GM12878 (cell line): ENCODE results near the gene OR52M1. TPM values are rescaled to one million over a fixed set of nuclear protein-coding genes. Genes with fewer than 3 reads are reported as not detected.

Experiments used
- ATAC-seq: fragments of 200-7000 bp; cut with Tn5 transposase; 3 replicates; pipeline ENCODE4 v1.9.1; 2020; ENCODE audit warnings: mild to moderate bottlenecking, moderate library complexity
- BruUV-seq: library from RNA; stranded (reverse); fragments of 400-500 nt; replicated peaks from 2 replicates; lab custom pipeline; 2021; lab: Mats Ljungman, UMichigan
- CTCF ChIA-PET: fragments of 300-600 bp; sonication (Branson Sonifier 250); formaldehyde crosslinking; extraction: SDS; loops from one replicate; lab custom pipeline; 2021; ENCODE audit warnings: inconsistent platforms; lab: Yijun Ruan, JAX
- POLR2A ChIA-PET: fragments of 350-600 bp; formaldehyde crosslinking; extraction: SDS; loops from one replicate; lab custom pipeline; 2021; ENCODE audit warnings: inconsistent platforms; lab: Charles Lee
- RAD21 ChIA-PET: fragments of 300-600 bp; sonication (Branson Sonifier 250); formaldehyde crosslinking; loops from one replicate; lab custom pipeline; 2023; ENCODE audit warnings: antibody characterized with exemption; ENCODE audit not compliant: unreplicated experiment; lab: Charles Lee
- SMC1A ChIA-PET: fragments of 300-600 bp; sonication (Branson Sonifier 250); formaldehyde crosslinking; loops from one replicate; lab custom pipeline; 2023; ENCODE audit not compliant: unreplicated experiment, uncharacterized antibody; lab: Charles Lee
- DNase-seq: peaks from one replicate; pipeline ENCODE4 v3.0.0-alpha.2; 2011; ENCODE audit warnings: low read depth, low spot score
- FAIRE-seq: peaks from 3 replicates; lab custom pipeline; 2011; peaks lifted over from hg19 to GRCh38; lab: Jason Lieb, UNC
- H2AFZ ChIP-seq: 2 replicates; pipeline ENCODE4 v1.6.0; 2011; ENCODE audit warnings: low read depth, low read length, control low read depth; ENCODE audit not compliant: control insufficient read depth
- H3K27ac ChIP-seq: 2 replicates; pipeline ENCODE4 v1.5.1; 2011; ENCODE audit warnings: control low read depth; ENCODE audit not compliant: control insufficient read depth, insufficient read depth
- H3K27me3 ChIP-seq, 2 experiments: replicated peaks in 1 of 2; 2 replicates each; pipeline versions ENCODE4 v1.6.0 to v1.6.1; 2011; ENCODE audit warnings: low read length in 1 of 2; ENCODE audit not compliant: control insufficient read depth in 2 of 2, insufficient read depth in 2 of 2
- H3K36me3 ChIP-seq, 2 experiments: 2 replicates each; pipeline ENCODE4 v1.5.1; 2011; ENCODE audit warnings: low read length in 1 of 2; ENCODE audit not compliant: control insufficient read depth in 2 of 2, insufficient read depth in 2 of 2
- H3K4me1 ChIP-seq: 2 replicates; pipeline ENCODE4 v1.6.1; 2011; ENCODE audit warnings: mild to moderate bottlenecking, low read length, moderate library complexity, mixed read lengths; ENCODE audit not compliant: control insufficient read depth, insufficient read depth
- H3K4me2 ChIP-seq: 2 replicates; pipeline ENCODE4 v1.6.0; 2011; ENCODE audit warnings: control low read depth; ENCODE audit not compliant: control insufficient read depth, insufficient read depth
- H3K4me3 ChIP-seq: fragments of 200-600 bp; sonication (generic); 2 replicates; pipeline ENCODE4 v1.5.1; 2016
- H3K79me2 ChIP-seq: 2 replicates; pipeline ENCODE4 v1.6.0; 2011; ENCODE audit warnings: low read length; ENCODE audit not compliant: control insufficient read depth, insufficient read depth
- H3K9ac ChIP-seq: 2 replicates; pipeline ENCODE4 v1.8.0; 2011; ENCODE audit warnings: low read length, control low read depth, mixed read lengths; ENCODE audit not compliant: control insufficient read depth, insufficient read depth
- H3K9me3 ChIP-seq: replicated peaks from 3 replicates; pipeline ENCODE4 v1.5.1; 2011; ENCODE audit warnings: mild to moderate bottlenecking, low read length; ENCODE audit not compliant: control insufficient read depth, insufficient read depth
- H4K20me1 ChIP-seq: 2 replicates; pipeline ENCODE4 v1.6.0; 2011; ENCODE audit not compliant: control insufficient read depth, insufficient read depth
- BHLHE40 ChIP-seq, 2 experiments: fragments of 450-650 bp in 1 of 2; IDR thresholded peaks; 2 replicates each; pipeline ENCODE4 v1.6.1; 2011 to 2017; ENCODE audit warnings: low read depth in 2 of 2, borderline replicate concordance in 1 of 2, improper control_type of control experiment in 1 of 2, low read length in 1 of 2, mild to moderate bottlenecking in 1 of 2
- CBX3 ChIP-seq: fragments of 200-600 bp; sonication (generic); IDR thresholded peaks from 2 replicates; pipeline ENCODE4 v1.6.1; 2016; ENCODE audit warnings: low read depth, borderline replicate concordance
- CREM ChIP-seq: IDR thresholded peaks from 2 replicates; pipeline ENCODE4 v1.6.1; 2014; ENCODE audit warnings: antibody characterized with exemption, low read depth
- EP300 ChIP-seq, 2 experiments: fragments of 150-350 bp in 1 of 2; IDR thresholded peaks; 2 replicates each; pipeline ENCODE4 v1.6.1; 2011 to 2012; ENCODE audit warnings: low read depth in 2 of 2, low read length in 2 of 2, borderline replicate concordance in 1 of 2, improper control_type of control experiment in 1 of 2, inconsistent platforms in 1 of 2; ENCODE audit not compliant: control insufficient read depth in 1 of 2
- ESRRA ChIP-seq: IDR thresholded peaks from 2 replicates; pipeline ENCODE4 v1.6.1; 2012; ENCODE audit warnings: mild to moderate bottlenecking, low read length, improper control_type of control experiment
- FOXK2 ChIP-seq: fragments of 450-650 bp; IDR thresholded peaks from 2 replicates; pipeline ENCODE4 v1.6.1; 2017; ENCODE audit warnings: mild to moderate bottlenecking, moderate library complexity
- IRF4 ChIP-seq: IDR thresholded peaks from 2 replicates; pipeline ENCODE4 v1.6.1; 2011; ENCODE audit warnings: low read depth, low read length
- PAX8 ChIP-seq: fragments of 450-650 bp; IDR thresholded peaks from 2 replicates; pipeline ENCODE4 v1.6.1; 2017; ENCODE audit warnings: mild to moderate bottlenecking, moderate library complexity
- PKNOX1 ChIP-seq: fragments of 450-650 bp; IDR thresholded peaks from 2 replicates; pipeline ENCODE4 v1.6.1; 2016; ENCODE audit warnings: mild to moderate bottlenecking
- SREBF1 ChIP-seq: IDR thresholded peaks from 2 replicates; pipeline ENCODE4 v1.6.1; 2012; ENCODE audit warnings: mild to moderate bottlenecking, low read length
- STAT1 ChIP-seq: fragments of 450-650 bp; conservative IDR thresholded peaks from 2 replicates; pipeline ENCODE4 v1.6.1; 2014; ENCODE audit warnings: antibody characterized with exemption, mild to moderate bottlenecking
- ZBTB4 ChIP-seq: fragments of 450-650 bp; formaldehyde crosslinking; IDR thresholded peaks from 2 replicates; pipeline ENCODE4 v1.4.0; 2022; ENCODE audit warnings: mild to moderate bottlenecking, moderate library complexity
- WGBS: methylation state at CpG from one replicate; pipeline ENCODE4 v1.1.6; 2016; ENCODE audit warnings: low lambda C conversion rate; ENCODE audit not compliant: insufficient replicate concordance, insufficient coverage; ENCODE audit errors: missing lambda C conversion rate; 5-methylcytosine and 5-hydroxymethylcytosine counted together
- in situ Hi-C: fragments of 300-500 bp; cut with MboI; formaldehyde crosslinking; loops from 9 replicates; pipeline ENCODE4 v1.14.3; 2018; ENCODE audit warnings: mixed read lengths
- intact Hi-C: fragments of 100-400 bp; cut with micrococcal nuclease; formaldehyde crosslinking; loops from one replicate; pipeline ENCODE4 v1.14.2; 2022; ENCODE audit not compliant: unreplicated experiment
- polyA plus RNA-seq, 11 experiments: library from polyadenylated mRNA; depleted of rRNA in 4 of 11; unstranded in 6 of 11; stranded (reverse) in 5 of 11; fragments of >200 nt; fragmentation: Nextera tagmentation in 4 of 11; fragmentation: Illumina TruSeq in 1 of 11; extraction: Ambion mirVana in 4 of 11; extraction: Trizol in 1 of 11; gene quantifications; 1 replicate in 1 of 11; 2 replicates in 10 of 11; pipeline versions ENCODE4 v1.2.1 to v1.2.3, GENCODE V29; 2011 to 2016; ENCODE audit warnings: inconsistent platforms in 2 of 11, missing spikeins in 2 of 11, low read depth in 1 of 11
- total RNA-seq, 4 experiments: library from RNA; depleted of rRNA in 3 of 4; stranded (reverse); fragments of >200 nt in 3 of 4; fragmentation: Illumina TruSeq in 1 of 4; extraction: Trizol in 1 of 4; gene quantifications; 2 replicates each; pipeline versions ENCODE4 v1.2.1 to v1.2.3, GENCODE V29; 2013 to 2021
- TF ChIP-seq, protein P1 (sequence below): fragments of 450-650 bp; IDR thresholded peaks from 2 replicates; pipeline ENCODE4 v1.6.1; 2017; ENCODE audit warnings: mild to moderate bottlenecking, low read depth, inconsistent platforms; ENCODE audit not compliant: poor library complexity, severe bottlenecking

Gene OR52M1
- total and polyA plus RNA-seq, 10 of the 15 experiments (the other 5 are each of a cell fraction or from before 2014, with no cell fraction given) = not detected

GRCh38 chr11:4559527-4560440 lies 14.8 kb downstream of the OR52M1 start (continued):
- TF ChIP-seq PKNOX1 = no peak
- no peak for TF ChIP-seq IRF4
- TF ChIP-seq, all 136 proteins: peak for 0

GRCh38 chr11:4560467-4560866 lies 15.5 kb downstream of the OR52M1 start:
- SMC1A ChIA-PET = no interaction called here
- CTCF ChIA-PET = interaction anchor here (1.1 kb wide), 1 partner anchor 20 kb away, joined by 3 read pairs; no protein-coding TSS in a partner anchor
- no peak for ATAC-seq
- TF ChIP-seq EP300 (IDR thresholded peaks at IDR 0.05; ENCODE audit: borderline replicate concordance in 1 of 2, control insufficient read depth in 1 of 2, low read depth in 2 of 2, low read length in 2 of 2) (no peak), CBX3 (no peak), PAX8 (no peak), SREBF1 (no peak), ZBTB4 (no peak), ESRRA (no peak), FOXK2 (no peak), STAT1 (no peak), BHLHE40 (IDR thresholded peaks at IDR 0.05; ENCODE audit: borderline replicate concordance in 1 of 2, low read depth in 2 of 2, low read length in 1 of 2) (no peak), CREM (no peak)
- TF ChIP-seq, protein P1, sequence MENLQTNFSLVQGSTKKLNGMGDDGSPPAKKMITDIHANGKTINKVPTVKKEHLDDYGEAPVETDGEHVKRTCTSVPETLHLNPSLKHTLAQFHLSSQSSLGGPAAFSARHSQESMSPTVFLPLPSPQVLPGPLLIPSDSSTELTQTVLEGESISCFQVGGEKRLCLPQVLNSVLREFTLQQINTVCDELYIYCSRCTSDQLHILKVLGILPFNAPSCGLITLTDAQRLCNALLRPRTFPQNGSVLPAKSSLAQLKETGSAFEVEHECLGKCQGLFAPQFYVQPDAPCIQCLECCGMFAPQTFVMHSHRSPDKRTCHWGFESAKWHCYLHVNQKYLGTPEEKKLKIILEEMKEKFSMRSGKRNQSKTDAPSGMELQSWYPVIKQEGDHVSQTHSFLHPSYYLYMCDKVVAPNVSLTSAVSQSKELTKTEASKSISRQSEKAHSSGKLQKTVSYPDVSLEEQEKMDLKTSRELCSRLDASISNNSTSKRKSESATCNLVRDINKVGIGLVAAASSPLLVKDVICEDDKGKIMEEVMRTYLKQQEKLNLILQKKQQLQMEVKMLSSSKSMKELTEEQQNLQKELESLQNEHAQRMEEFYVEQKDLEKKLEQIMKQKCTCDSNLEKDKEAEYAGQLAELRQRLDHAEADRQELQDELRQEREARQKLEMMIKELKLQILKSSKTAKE = no peak

More at GRCh38 chr11:4560467-4560866, 15.5 kb downstream of the OR52M1 start:
- Histone ChIP-seq H3K27me3 (no peaks in the 10 kb centered on the region), H3K9ac (no peak overlapping the region), H3K36me3 (no peaks in the 10 kb centered on the region), H3K4me1 (no peaks in the 10 kb centered on the region), H3K79me2 (no peaks in the 10 kb centered on the region), H3K9me3 (no peaks in the 10 kb centered on the region), H2AFZ (no peak overlapping the region), H4K20me1 (no peaks in the 10 kb centered on the region), H3K4me3 (no peak overlapping the region), H3K4me2 (no peak overlapping the region), H3K27ac (no peak overlapping the region)
- WGBS = 33% methylated on average over 1 of the region's 1 CpG
- in situ Hi-C loops (no loop called here), intact Hi-C loops (no loop called here)
- no TSS peak for BruUV-seq
- ChIA-PET POLR2A (no interaction called here), RAD21 (no interaction called here)
- DNase-seq = no peak
- no peak for FAIRE-seq
